T-helper 1 cell treated with Interleukin-12 subunit alpha and Interleukin-12 subunit beta and Interleukin-4 antibody, amounts not matched to agents 30 ng/mL and 1 ng/mL, for 36 hours (primary cell): ENCODE results near the gene TMEM138. TPM values are rescaled to one million over a fixed set of nuclear protein-coding genes. Genes with fewer than 3 reads are reported as not detected.
"Not testable (repeated sequence)": the region's sequence is repeated elsewhere in the genome, so short reads cannot be mapped to it uniquely, and the experiment has no call there.

Experiments used
- intact Hi-C: fragments of 100-400 bp; cut with micrococcal nuclease; formaldehyde crosslinking; loops from one replicate; pipeline ENCODE4 v1.15.1; 2024
- total RNA-seq: library from RNA; stranded (reverse); gene quantifications from 2 replicates; pipeline ENCODE4 v1.2.3, GENCODE V29; 2022

TMEM138 gene
- total RNA-seq, 1 donor from 2014 or later = 64.6 TPM

DNA sequence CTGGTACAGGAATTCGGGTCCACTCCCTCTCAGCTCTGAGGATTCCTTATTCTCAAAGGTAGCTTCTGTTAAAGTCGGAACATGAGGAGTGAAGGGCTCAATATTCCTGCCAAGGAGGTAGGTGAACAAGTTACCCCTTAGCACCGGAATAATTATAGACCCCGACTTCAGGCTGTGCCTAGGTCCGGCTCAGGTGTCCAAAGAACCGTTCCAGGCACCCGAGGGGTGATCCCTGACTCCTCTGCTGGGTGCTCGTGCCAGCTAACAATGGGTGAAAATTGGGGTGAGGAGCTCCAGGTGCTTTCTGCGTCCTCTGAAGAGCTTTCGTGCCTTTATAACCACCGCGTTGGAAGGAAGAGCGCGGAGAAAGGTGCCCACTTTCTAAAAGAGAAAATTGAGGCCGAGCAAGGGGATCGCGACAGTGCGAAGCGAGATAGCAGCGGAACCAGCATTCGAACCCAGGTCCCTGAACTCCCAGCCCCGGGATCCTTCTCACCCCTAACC lies 885 bp upstream of the TMEM138 start:
- intact Hi-C loops = loop anchor here (1.0 to 5.0 kb wide), 3 partner anchors 68 to 1694 kb away; partner anchors contain the start of genes CCDC86, CPSF7 and PATL1

DNA sequence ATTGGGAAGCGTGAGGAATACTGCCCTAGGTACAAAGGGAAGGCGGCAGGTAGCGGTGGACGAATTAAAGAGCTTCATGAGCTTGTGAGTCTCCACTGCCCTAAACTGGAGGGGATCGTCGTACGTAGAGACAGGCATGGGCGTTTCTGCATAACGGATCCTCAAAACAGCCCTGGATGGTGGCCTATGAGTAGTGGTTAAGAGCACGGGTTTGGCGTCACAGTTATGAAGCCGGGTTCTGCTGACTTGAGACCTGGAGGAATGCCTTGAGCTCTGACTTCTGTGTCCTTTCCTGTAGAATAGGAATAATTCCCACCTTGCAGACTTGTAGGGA lies 335 bp downstream of the TMEM138 start:
- intact Hi-C loops = loop anchor here (1.0 to 5.0 kb wide), 8 partner anchors 23 to 1695 kb away; partner anchors contain the start of genes CCDC86, FEN1, PATL1 and PRPF19

DNA sequence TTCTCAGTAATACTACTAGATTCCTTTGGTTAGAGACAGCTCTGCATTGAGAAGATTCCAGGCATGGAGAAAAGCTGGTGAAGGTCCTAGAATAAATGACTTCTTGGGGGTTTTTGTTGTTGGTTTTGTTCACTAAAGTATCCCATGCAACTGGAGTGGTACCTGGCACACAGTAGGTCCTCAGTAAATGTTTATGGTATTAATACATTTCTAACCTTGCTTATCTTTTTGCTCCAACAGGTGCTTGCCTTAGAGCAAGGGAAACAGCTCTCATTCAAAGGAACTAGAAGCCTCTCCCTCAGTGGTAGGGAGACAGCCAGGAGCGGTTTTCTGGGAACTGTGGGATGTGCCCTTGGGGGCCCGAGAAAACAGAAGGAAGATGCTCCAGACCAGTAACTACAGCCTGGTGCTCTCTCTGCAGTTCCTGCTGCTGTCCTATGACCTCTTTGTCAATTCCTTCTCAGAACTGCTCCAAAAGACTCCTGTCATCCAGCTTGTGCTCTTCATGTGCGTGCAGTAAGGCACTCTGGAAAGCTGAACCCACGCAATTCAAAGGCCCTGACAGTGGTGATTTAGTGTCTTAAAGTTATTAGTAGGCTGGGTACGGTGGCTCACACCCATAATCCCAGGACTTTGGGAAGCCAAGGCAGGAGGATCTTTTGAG lies 2.0 kb downstream of the TMEM138 start:
- intact Hi-C loops = loop anchor here (5.0 kb wide), 2 partner anchors 522 to 1697 kb away; partner anchors contain the start of genes CCDC86 and PATL1

- intact Hi-C loops = no loop called here
These were observed 5.2 kb downstream of the TMEM138 start for GRCh38 chr11:61367406-61367805.

DNA sequence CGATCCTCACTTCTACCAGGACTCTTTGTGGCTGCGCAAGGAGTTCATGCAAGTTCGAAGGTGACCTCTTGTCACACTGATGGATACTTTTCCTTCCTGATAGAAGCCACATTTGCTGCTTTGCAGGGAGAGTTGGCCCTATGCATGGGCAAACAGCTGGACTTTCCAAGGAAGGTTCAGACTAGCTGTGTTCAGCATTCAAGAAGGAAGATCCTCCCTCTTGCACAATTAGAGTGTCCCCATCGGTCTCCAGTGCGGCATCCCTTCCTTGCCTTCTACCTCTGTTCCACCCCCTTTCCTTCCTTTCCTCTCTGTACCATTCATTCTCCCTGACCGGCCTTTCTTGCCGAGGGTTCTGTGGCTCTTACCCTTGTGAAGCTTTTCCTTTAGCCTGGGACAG lies 6.5 kb downstream of the TMEM138 start:
- intact Hi-C loops = no loop called here

- intact Hi-C loops = no loop called here
These were observed 7.5 kb downstream of the TMEM138 start for GRCh38 chr11:61369372-61370348.

- intact Hi-C loops = no loop called here
These were observed 8.3 kb downstream of the TMEM138 start for GRCh38 chr11:61370349-61371005.

GRCh38 chr11:61372659-61373420 lies 10.7 kb downstream of the TMEM138 start:
- intact Hi-C loops = no loop called here

- intact Hi-C loops = no loop called here
These were observed 13.6 kb downstream of the TMEM138 start for GRCh38 chr11:61375761-61376108.

- intact Hi-C loops = no loop called here
These were observed 15.4 kb downstream of the TMEM138 start for GRCh38 chr11:61377461-61378160.

DNA sequence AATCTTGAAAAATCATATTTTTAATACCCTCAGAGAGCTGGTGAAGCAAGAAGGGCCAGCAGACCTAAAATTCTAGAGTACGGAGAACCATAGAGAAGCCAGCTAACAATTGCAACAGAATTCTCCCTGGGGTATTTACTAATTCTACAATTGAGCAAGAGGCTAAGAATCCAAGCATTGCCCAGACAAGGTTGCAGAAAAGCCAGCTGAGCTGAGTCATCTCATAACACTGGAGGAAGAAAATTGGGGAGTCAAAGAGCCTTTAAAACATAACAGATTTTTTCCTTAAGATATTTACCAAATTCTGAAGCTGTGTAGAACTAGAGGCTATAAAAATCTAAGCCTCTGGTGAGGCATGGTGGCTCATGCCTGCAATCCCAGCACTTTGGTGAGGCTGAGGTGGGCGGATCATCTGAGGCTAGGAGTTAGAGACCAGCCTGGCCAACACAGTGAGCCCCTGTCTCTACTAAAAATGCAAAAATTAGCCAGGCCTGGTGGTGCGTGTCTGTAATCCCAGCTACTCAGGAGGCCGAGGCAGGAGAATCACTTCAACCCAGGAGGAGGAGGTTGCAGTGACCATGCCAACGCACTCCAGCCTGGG lies 16.6 kb downstream of the TMEM138 start:
- intact Hi-C loops = no loop called here

DNA sequence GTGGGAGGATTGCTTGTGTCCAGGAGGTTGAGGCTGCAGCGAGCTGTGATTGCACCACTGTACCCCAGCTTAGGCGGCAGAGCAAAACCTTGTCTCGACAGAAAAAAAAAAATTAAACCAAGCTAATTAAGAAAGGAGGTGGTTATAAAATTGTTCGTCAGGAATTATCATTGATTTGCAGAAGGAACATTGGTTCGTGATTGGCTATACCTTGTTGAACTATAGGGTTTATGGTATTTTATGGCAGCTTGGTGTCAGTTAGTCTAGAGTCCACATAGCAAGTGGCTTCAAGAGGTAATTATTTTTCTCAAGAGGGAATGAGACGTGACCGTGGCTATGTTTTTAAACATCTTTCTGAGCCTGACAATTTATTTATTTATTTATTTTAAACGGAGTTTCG lies 18.7 kb downstream of the TMEM138 start:
- intact Hi-C loops = no loop called here

- intact Hi-C loops = not testable (repeated sequence)
These were observed 21.7 kb downstream of the TMEM138 start for GRCh38 chr11:61383859-61384258.

GRCh38 chr11:61384271-61385242 lies 22.4 kb downstream of the TMEM138 start:
- intact Hi-C loops = loop anchor here (1.0 kb wide), 5 partner anchors 22 to 553 kb away; partner anchors contain the start of gene TMEM138

DNA sequence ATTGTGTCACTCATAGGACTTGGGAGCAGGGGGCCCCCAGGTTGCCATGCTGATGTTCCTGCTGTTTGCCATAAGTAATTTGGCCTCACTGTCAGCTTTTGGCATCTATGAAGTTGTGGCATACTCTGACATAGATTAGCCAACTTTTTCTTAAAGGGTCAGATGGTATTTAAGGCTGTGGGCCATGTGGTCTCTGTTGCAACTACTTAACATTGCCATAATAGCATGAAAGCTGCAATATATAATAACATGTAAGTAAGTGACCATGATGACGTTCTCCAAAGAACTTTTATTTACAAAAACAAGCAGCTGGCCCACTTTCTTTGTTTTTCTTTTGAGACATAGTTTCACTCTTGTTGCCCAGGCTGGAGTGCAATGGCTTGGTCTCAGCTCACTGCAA lies 28.0 kb downstream of the TMEM138 start:
- intact Hi-C loops = loop anchor here (10.0 kb wide), 1 partner anchor 365 kb away; no protein-coding TSS in a partner anchor

DNA sequence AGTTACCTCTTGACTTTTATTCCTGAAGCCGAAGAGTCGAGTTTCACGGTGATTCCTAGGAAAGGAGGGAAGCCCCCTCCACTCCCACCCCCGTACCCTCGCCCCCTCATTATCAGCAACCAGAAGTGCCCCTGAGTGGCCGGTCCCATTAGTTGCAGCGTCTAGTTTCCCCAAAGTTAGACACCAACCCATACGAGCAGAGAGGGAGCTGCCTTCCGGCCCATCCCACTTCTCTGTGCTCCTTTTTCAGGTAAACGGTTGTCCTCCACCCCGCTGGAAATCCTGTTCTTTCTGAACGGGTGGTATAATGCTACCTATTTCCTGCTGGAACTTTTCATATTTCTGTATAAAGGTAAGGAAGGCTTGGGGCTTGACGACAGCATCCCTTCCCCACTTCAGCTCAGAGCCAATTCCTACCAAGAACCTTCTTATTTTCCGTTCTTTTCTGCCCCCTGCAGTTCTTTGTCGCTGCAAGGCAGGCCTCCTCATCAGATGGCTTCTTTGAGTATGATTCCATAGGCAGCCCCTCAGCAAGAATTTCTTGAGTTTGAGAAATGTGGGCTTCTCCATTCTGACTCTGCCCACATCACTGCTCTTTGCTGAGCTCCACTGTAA lies 30.9 kb downstream of the TMEM138 start:
- intact Hi-C loops = loop anchor here (1.0 to 10.0 kb wide), 4 partner anchors 31 to 368 kb away; partner anchors contain the start of genes CPSF7 and TMEM138

GRCh38 chr11:61401173-61401572 lies 39.0 kb downstream of the TMEM138 start:
- intact Hi-C loops = no loop called here

GRCh38 chr11:61401573-61401972 lies 39.4 kb downstream of the TMEM138 start:
- intact Hi-C loops = no loop called here
